Neuron (in vitro differentiated cells): ENCODE results near the gene NELL1.

Experiments
- H2AFZ ChIP-seq: one replicate; pipeline ENCODE4 v1.6.1; 2013; ENCODE audit warnings: low read depth, mild to moderate bottlenecking, inconsistent platforms, low read length, moderate library complexity
- H3K27me3 ChIP-seq: one replicate; pipeline ENCODE4 v1.6.1; 2013; ENCODE audit warnings: low read length; ENCODE audit not compliant: insufficient read depth
- H3K36me3 ChIP-seq: one replicate; pipeline ENCODE4 v1.6.1; 2013; ENCODE audit warnings: low read length; ENCODE audit not compliant: insufficient read depth
- H3K4me1 ChIP-seq: one replicate; pipeline ENCODE4 v1.6.1; 2013; ENCODE audit warnings: low read length; ENCODE audit not compliant: insufficient read depth
- H3K4me3 ChIP-seq: 2 replicates; pipeline ENCODE4 v1.5.1; 2013; ENCODE audit warnings: mild to moderate bottlenecking, low read length, moderate library complexity
- H3K9me3 ChIP-seq: one replicate; pipeline ENCODE4 v1.6.1; 2013; ENCODE audit warnings: low read length

The NELL1 gene

GRCh38 chr11:20873054-20873453 lies 203.7 kb downstream of the NELL1 start:
- Histone ChIP-seq H3K36me3 (no peaks in the 10 kb centered on the region), H3K27me3 (no peaks in the 10 kb centered on the region), H3K4me3 (no peak overlapping the region), H2AFZ (no peak overlapping the region), H3K4me1 (no peaks in the 10 kb centered on the region), H3K9me3 (no peaks in the 10 kb centered on the region)

GRCh38 chr11:20874358-20874757 lies 205.0 kb downstream of the NELL1 start:
- Histone ChIP-seq H3K27me3 (no peaks in the 10 kb centered on the region), H3K36me3 (no peaks in the 10 kb centered on the region), H3K9me3 (no peaks in the 10 kb centered on the region), H2AFZ (no peak overlapping the region), H3K4me1 (no peaks in the 10 kb centered on the region), H3K4me3 (no peak overlapping the region)

- no peak overlapping the region for H2AFZ ChIP-seq
- H3K36me3 ChIP-seq: no peaks in the 10 kb centered on the region
- H3K4me3 ChIP-seq: no peak overlapping the region
- H3K9me3 ChIP-seq: no peaks in the 10 kb centered on the region
- no peaks in the 10 kb centered on the region for H3K4me1 ChIP-seq
- no peaks in the 10 kb centered on the region for H3K27me3 ChIP-seq
Measured at GRCh38 chr11:20875889-20876288, 206.5 kb downstream of the NELL1 start.

GRCh38 chr11:20876738-20877137 lies 207.4 kb downstream of the NELL1 start:
- H3K4me1 ChIP-seq: no peaks in the 10 kb centered on the region

GRCh38 chr11:20880094-20880493 lies 210.7 kb downstream of the NELL1 start:
- Histone ChIP-seq H2AFZ (no peak overlapping the region), H3K9me3 (no peaks in the 10 kb centered on the region), H3K27me3 (no peaks in the 10 kb centered on the region), H3K36me3 (no peaks in the 10 kb centered on the region), H3K4me3 (no peak overlapping the region), H3K4me1 (no peaks in the 10 kb centered on the region)

More at GRCh38 chr11:20876738-20877137, 207.4 kb downstream of the NELL1 start:
- Histone ChIP-seq H3K9me3 (no peaks in the 10 kb centered on the region), H3K36me3 (no peaks in the 10 kb centered on the region), H3K27me3 (no peaks in the 10 kb centered on the region), H3K4me3 (no peak overlapping the region), H2AFZ (no peak overlapping the region)

GRCh38 chr11:20881328-20882079 lies 212.1 kb downstream of the NELL1 start:
- Histone ChIP-seq H3K4me3 (no peak overlapping the region), H2AFZ (no peak overlapping the region), H3K27me3 (no peaks in the 10 kb centered on the region), H3K36me3 (no peaks in the 10 kb centered on the region), H3K4me1 (no peaks in the 10 kb centered on the region), H3K9me3 (no peaks in the 10 kb centered on the region)

GRCh38 chr11:20887137-20887536 lies 217.8 kb downstream of the NELL1 start:
- Histone ChIP-seq H3K9me3 (no peaks in the 10 kb centered on the region), H3K27me3 (no peaks in the 10 kb centered on the region), H3K36me3 (no peaks in the 10 kb centered on the region), H2AFZ (no peak overlapping the region), H3K4me3 (no peak overlapping the region), H3K4me1 (no peaks in the 10 kb centered on the region)

GRCh38 chr11:20894296-20894695 lies 224.9 kb downstream of the NELL1 start:
- Histone ChIP-seq H3K9me3 (no peaks in the 10 kb centered on the region), H3K27me3 (no peaks in the 10 kb centered on the region), H3K4me1 (no peaks in the 10 kb centered on the region), H3K36me3 (no peaks in the 10 kb centered on the region), H2AFZ (no peak overlapping the region), H3K4me3 (no peak overlapping the region)

- Histone ChIP-seq H3K4me3 (no peak overlapping the region), H3K9me3 (no peaks in the 10 kb centered on the region), H3K27me3 (no peaks in the 10 kb centered on the region), H2AFZ (no peak overlapping the region), H3K4me1 (no peaks in the 10 kb centered on the region), H3K36me3 (no peaks in the 10 kb centered on the region)
Measured at GRCh38 chr11:20909995-20910726, 240.8 kb downstream of the NELL1 start.

- H3K4me3 ChIP-seq: no peak overlapping the region
- H3K27me3 ChIP-seq: no peaks in the 10 kb centered on the region
Measured at GRCh38 chr11:20910733-20911132, 241.3 kb downstream of the NELL1 start.

GRCh38 chr11:20912065-20912821 lies 242.9 kb downstream of the NELL1 start:
- Histone ChIP-seq H3K27me3 (no peaks in the 10 kb centered on the region), H3K36me3 (no peaks in the 10 kb centered on the region), H3K4me3 (no peak overlapping the region), H3K4me1 (no peaks in the 10 kb centered on the region), H3K9me3 (no peaks in the 10 kb centered on the region), H2AFZ (no peak overlapping the region)

More at GRCh38 chr11:20910733-20911132, 241.3 kb downstream of the NELL1 start:
- Histone ChIP-seq H3K9me3 (no peaks in the 10 kb centered on the region), H2AFZ (no peak overlapping the region), H3K36me3 (no peaks in the 10 kb centered on the region), H3K4me1 (no peaks in the 10 kb centered on the region)

- H3K4me1 ChIP-seq: no peaks in the 10 kb centered on the region
- no peak overlapping the region for H2AFZ ChIP-seq
- no peaks in the 10 kb centered on the region for H3K27me3 ChIP-seq
- no peaks in the 10 kb centered on the region for H3K9me3 ChIP-seq
- H3K36me3 ChIP-seq: no peaks in the 10 kb centered on the region
- H3K4me3 ChIP-seq: no peak overlapping the region
Measured at GRCh38 chr11:20912922-20913512, 243.6 kb downstream of the NELL1 start.

GRCh38 chr11:20917306-20917705 lies 247.9 kb downstream of the NELL1 start:
- no peaks in the 10 kb centered on the region for H3K9me3 ChIP-seq
- H2AFZ ChIP-seq: no peak overlapping the region
- H3K36me3 ChIP-seq: no peaks in the 10 kb centered on the region
- no peaks in the 10 kb centered on the region for H3K27me3 ChIP-seq
- H3K4me1 ChIP-seq: no peaks in the 10 kb centered on the region
- no peak overlapping the region for H3K4me3 ChIP-seq
